ENCODE data around the gene MAPKAPK3. TPM values are rescaled to one million over a fixed set of nuclear protein-coding genes. Genes with fewer than 3 reads are reported as not detected.
"Not testable (repeated sequence)": the region's sequence is repeated elsewhere in the genome, so short reads cannot be mapped to it uniquely, and the experiment has no call there.

Gene MAPKAPK3
- polyA plus RNA-seq, 1 donor: 29.5 TPM

DNA sequence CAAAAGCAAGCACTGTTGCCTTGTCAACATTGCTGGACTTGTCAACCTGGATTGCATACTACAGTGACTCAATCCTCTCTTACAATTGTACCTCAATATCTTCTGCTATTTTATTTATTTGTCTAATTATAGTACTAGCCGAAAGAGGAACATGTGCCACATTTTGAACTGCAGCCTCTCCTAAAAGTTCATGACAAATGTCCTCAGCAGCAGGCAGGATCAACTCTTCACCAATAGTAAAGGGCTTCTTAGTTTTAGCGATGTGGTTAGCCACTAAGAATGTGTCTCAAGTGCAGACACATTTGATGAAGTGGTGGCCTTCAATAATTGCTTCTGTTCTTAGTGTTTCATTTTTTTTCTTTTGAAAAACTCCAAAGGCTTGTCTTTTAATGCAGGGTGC is 71.0 kb downstream of the MAPKAPK3 start:
- no peak for DNase-seq (ENCODE audit: low read depth)

DNA sequence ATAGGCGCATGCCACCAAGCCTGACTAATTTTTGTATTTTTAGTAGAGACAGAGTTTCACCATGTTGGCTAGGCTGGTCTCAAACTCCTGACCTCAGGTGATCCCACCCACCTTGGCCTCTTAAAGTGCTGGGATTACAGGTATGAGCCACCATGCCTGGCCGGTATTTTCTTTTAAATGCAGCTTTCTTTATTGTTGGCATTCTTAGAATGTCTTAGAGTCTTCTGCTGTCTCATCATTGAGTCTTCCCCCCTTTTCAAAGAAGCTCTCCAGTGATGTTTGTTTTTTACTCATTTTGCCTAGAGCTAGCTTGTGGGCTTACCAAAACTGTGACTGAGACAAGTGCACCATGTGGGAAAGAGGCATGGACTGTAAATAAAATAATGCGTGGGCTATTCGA is 71.7 kb downstream of the MAPKAPK3 start:
- not testable (repeated sequence) for DNase-seq (ENCODE audit: low read depth)

DNA sequence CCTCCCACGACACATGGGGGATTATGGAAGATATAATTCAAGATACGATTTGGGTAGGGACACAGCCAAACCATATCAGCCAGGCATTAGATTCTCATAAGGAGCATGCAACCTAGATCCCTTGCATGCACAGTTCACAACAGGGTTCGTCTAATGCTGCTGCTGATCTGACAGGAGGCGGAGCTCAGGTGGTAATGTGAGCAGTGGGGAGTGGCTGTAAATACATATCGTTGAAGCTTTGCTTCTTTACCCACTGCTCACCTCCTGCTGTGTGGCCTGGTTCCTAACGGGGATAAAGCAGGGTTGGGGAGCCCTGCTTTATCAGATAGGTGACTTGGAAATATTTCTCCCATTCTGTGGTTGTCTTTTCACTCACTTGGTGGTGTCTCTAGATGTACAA is 72.6 kb downstream of the MAPKAPK3 start:
- DNase-seq (ENCODE audit: low read depth): no peak

DNA sequence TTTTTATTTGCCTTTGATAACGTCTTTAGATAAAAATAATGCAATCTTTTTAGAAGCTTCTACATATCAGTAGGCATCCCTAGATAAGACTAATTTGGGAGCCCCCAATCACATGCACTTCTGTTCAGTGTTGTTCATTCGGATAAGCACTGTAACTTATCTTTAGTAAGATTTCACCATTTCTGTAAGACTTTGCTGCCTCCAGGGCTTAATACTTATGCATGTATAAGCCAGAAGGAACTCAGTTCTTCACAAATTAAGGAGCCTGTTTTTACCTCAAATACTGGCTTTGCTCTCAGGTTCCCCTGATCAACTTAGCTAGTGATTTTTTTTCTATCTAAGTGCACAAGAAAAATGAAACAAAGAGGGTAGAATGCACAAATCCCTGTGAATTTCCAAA is 78.1 kb downstream of the MAPKAPK3 start:
- no peak for DNase-seq (ENCODE audit: low read depth)

DNA sequence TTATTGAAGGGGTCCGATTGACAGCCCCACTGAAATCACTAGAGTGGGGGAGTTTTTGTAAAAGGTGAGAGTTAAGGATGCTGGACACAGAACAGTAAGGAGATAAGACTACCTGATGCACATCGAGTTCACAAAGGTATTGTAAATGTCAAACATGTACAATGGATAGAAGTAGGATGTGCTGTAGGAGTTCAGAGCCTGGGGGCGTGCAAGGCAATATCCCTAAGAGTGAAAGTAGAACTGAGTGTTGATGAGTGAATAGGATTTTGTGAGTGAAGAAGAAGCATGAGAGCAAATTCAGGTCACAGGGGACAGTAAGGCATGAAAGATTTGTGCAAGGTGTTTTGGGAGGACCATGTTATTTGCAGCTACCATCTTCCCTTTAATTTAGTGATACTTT is 79.3 kb downstream of the MAPKAPK3 start:
- DNase-seq (ENCODE audit: low read depth): no peak

DNA sequence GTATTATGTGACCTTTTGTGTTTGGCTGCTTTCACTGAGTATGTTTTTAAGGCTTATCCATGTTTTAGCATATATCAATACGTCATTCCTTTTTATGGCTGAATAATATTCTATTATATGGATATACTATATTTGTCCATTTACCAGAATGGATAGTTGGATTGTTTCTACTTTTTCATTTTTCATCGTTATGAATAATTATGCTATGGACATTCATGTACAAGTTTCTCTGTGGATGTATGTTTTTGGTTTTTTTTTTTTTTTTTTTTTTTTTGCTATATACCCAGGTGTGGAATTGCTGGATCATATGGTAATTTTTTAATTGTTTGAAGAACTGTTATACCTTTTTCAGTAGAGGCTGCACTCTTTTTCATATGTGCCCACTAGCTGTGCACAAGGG is 81.3 kb downstream of the MAPKAPK3 start:
- no peak for DNase-seq (ENCODE audit: low read depth)

Other genes starting within 250 kb of the MAPKAPK3 start
- gene CACNA2D2, start 113.5 kb upstream of the MAPKAPK3 start, polyA plus RNA-seq (ENCODE audit: insufficient read length): 4.3 TPM
- 19.8 TPM for gene C3orf18, start 49.4 kb upstream of the MAPKAPK3 start, polyA plus RNA-seq (ENCODE audit: insufficient read length)
- 12.4 TPM for gene HEMK1, start 47.6 kb upstream of the MAPKAPK3 start, polyA plus RNA-seq (ENCODE audit: insufficient read length)
- gene CISH, start 5.4 kb upstream of the MAPKAPK3 start, polyA plus RNA-seq (ENCODE audit: insufficient read length): 12.0 TPM
- 0.15 TPM for gene DOCK3, start 57.8 kb downstream of the MAPKAPK3 start, polyA plus RNA-seq (ENCODE audit: insufficient read length)